Sigmoid colon (tissue), 7 donors: ENCODE results near the gene PBX3. TPM values are rescaled to one million over a fixed set of nuclear protein-coding genes. Genes with fewer than 3 reads are reported as not detected.
A peak's percentile ranks its signal among the peaks of the same experiment; 100 is the strongest.

ENCODE experiments used
- DNase-seq: peaks from one replicate; pipeline ENCODE4 v3.0.0-alpha.2; 2019
- H3K27ac ChIP-seq, 4 donors: fragments of 200-600 bp; sonication (generic); one replicate each; pipeline ENCODE4 v1.5.1; 2016 to 2019; ENCODE audit warnings: mild to moderate bottlenecking in 1 of 4
- H3K27me3 ChIP-seq, 3 donors: fragments of 200-600 bp; sonication (generic); one replicate each; pipeline ENCODE4 v1.5.1; 2019; ENCODE audit warnings: mild to moderate bottlenecking in 1 of 3
- H3K36me3 ChIP-seq, 4 donors: fragments of 200-600 bp; sonication (generic); one replicate each; pipeline ENCODE4 v1.5.1; 2016 to 2019
- H3K4me1 ChIP-seq, 4 donors: fragments of 200-600 bp; sonication (generic); one replicate each; pipeline ENCODE4 v1.5.1; 2017 to 2019
- H3K4me3 ChIP-seq, 4 donors: fragments of 200-600 bp; sonication (generic); one replicate each; pipeline ENCODE4 v1.5.1; 2017 to 2019; ENCODE audit warnings: mild to moderate bottlenecking in 2 of 4, moderate library complexity in 1 of 4
- H3K9me3 ChIP-seq, 4 donors: fragments of 200-600 bp in 3 of 4; sonication (generic) in 3 of 4; one replicate each; pipeline versions ENCODE4 v1.5.1 to v1.6.1; 2013 to 2019
- CTCF ChIP-seq, 4 experiments: fragments of 450-650 bp in 3 of 4; fragments of 200-600 bp in 1 of 4; IDR thresholded peaks; one replicate each; pipeline ENCODE4 v1.5.1; 2016 to 2019; ENCODE audit warnings: antibody characterized with exemption in 4 of 4, mild to moderate bottlenecking in 3 of 4, moderate library complexity in 2 of 4
- EP300 ChIP-seq, 4 donors: sonication (generic); formaldehyde crosslinking; IDR thresholded peaks; one replicate each; pipeline ENCODE4 v1.6.1; 2017; ENCODE audit warnings: antibody characterized with exemption in 4 of 4
- POLR2A ChIP-seq, 2 donors: fragments of 450-650 bp; IDR thresholded peaks; one replicate each; pipeline ENCODE4 v1.6.1; 2016; ENCODE audit warnings: antibody characterized with exemption in 2 of 2, mild to moderate bottlenecking in 2 of 2, moderate library complexity in 2 of 2
- POLR2AphosphoS5 ChIP-seq, 4 donors: sonication (generic); formaldehyde crosslinking; IDR thresholded peaks; one replicate each; pipeline ENCODE4 v1.6.1; 2017; ENCODE audit warnings: antibody characterized with exemption in 4 of 4
- WGBS, 2 donors: extraction: QIAGEN DNeasy Blood & Tissue Kit; methylation state at CpG; one replicate each; pipeline ENCODE4 v1.1.7; 2013; 5-methylcytosine and 5-hydroxymethylcytosine counted together
- intact Hi-C: fragments of 100-400 bp; cut with DNase I; formaldehyde crosslinking; loops from one replicate; pipeline ENCODE4 v1.15.1; 2023
- polyA plus RNA-seq, 3 donors: library from polyadenylated mRNA; stranded (reverse); fragments of 200-250 nt; gene quantifications; one replicate each; pipeline ENCODE4 v1.2.3, GENCODE V29; 2013
- total RNA-seq, 4 donors: library from RNA; depleted of rRNA; stranded (reverse); fragments of >200 nt; gene quantifications; one replicate each; pipeline ENCODE4 v1.1.0, GENCODE V29; 2016
- donor health status: healthy with polysubstance abuse.
- donor health status: Bipolar disorder and iron deficiency.
- donor health status: healthy.

The PBX3 gene
- total and polyA plus RNA-seq, 7 donors = 2.8 to 159 (median 90.6) TPM

GRCh38 chr9:125867751-125868415 is 120.7 kb downstream of the PBX3 start:
- H3K9me3 ChIP-seq = no peaks in the 10 kb centered on the region
- no peaks in the 10 kb centered on the region for H3K27me3 ChIP-seq
- H3K27ac ChIP-seq = no peak overlapping the region
- no peak for TF ChIP-seq CTCF (IDR thresholded peaks at IDR 0.05)
- no peak for TF ChIP-seq POLR2AphosphoS5 (IDR thresholded peaks at IDR 0.05)
- H3K4me3 ChIP-seq = no peak overlapping the region
- no peak for DNase-seq
- H3K4me1 ChIP-seq = peaks cover 0 to 16% (median 5%) of the 10 kb centered on the region in 4 donors
- WGBS, 2 donors = 78 to 83% methylated on average over 3 of the region's 3 CpGs
- intact Hi-C loops = no loop called here
- no peaks in the 10 kb centered on the region for H3K36me3 ChIP-seq

DNA sequence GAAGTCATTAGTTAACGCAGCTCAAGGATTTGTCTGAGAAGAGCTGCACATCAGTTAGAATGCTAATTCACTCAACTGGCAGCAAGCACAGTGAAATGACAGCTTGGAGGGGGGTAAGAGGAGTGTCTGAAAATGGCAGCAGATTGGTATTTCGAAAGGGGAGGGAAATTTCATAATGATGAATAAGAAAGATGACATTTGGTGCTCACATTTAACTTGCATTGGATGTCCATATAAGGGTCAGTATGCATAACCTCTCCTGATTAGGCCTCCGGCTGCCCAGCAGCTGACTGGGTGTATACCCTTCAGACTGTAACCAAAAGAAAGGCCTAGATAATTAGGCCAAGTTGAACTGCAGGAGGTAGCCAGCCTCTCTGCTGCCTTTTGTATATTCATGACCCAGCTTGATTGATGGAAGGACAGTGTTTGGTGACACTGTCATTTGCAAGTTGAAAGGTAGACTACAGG is 131.0 kb downstream of the PBX3 start:
- H3K4me1 ChIP-seq = peaks cover 0 to 19% (median 4%) of the 10 kb centered on the region in 4 donors
- H3K9me3 ChIP-seq = no peaks in the 10 kb centered on the region
- no peak for DNase-seq
- H3K27ac ChIP-seq = peak overlapping the region in 3 of 4 donors; percentile 12 to 52 (median 32)
- H3K4me3 ChIP-seq = no peak overlapping the region
- intact Hi-C loops = no loop called here
- H3K27me3 ChIP-seq = no peaks in the 10 kb centered on the region
- no peaks in the 10 kb centered on the region for H3K36me3 ChIP-seq
- TF ChIP-seq EP300 (IDR thresholded peaks at IDR 0.05) (no peak), CTCF (IDR thresholded peaks at IDR 0.05) (no peak), POLR2A (IDR thresholded peaks at IDR 0.05) (no peak), POLR2AphosphoS5 (IDR thresholded peaks at IDR 0.05) (no peak)
- WGBS, 2 donors = 90 to 93% methylated on average over 3 of the region's 3 CpGs

- H3K4me1 ChIP-seq = peaks cover 0 to 48% (median 23%) of the 10 kb centered on the region in 4 donors
- TF ChIP-seq POLR2A (IDR thresholded peaks at IDR 0.05) = no peak
- H3K27me3 ChIP-seq = no peaks in the 10 kb centered on the region
- no peak overlapping the region for H3K4me3 ChIP-seq
- no peak for DNase-seq
- H3K36me3 ChIP-seq = no peaks in the 10 kb centered on the region
- intact Hi-C loops = no loop called here
- no peak overlapping the region for H3K27ac ChIP-seq
- H3K9me3 ChIP-seq = no peaks in the 10 kb centered on the region
Measured at GRCh38 chr9:125881042-125881441, 133.9 kb downstream of the PBX3 start.

GRCh38 chr9:125883565-125884217 is 136.5 kb downstream of the PBX3 start:
- TF ChIP-seq EP300 (IDR thresholded peaks at IDR 0.05) (no peak), POLR2AphosphoS5 (IDR thresholded peaks at IDR 0.05) (no peak), CTCF (IDR thresholded peaks at IDR 0.05) (no peak)
- H3K36me3 ChIP-seq = no peaks in the 10 kb centered on the region
- peaks cover 0 to 68% (median 42%) of the 10 kb centered on the region in 4 donors for H3K4me1 ChIP-seq
- intact Hi-C loops = no loop called here
- peak overlapping the region in 3 of 4 donors; percentile 50 to 86 (median 85) for H3K27ac ChIP-seq
- DNase-seq = no peak
- H3K27me3 ChIP-seq = no peaks in the 10 kb centered on the region
- WGBS, 2 donors = 77 to 84% methylated on average over 6 of the region's 6 CpGs
- no peak overlapping the region for H3K4me3 ChIP-seq
- no peaks in the 10 kb centered on the region for H3K9me3 ChIP-seq

- H3K36me3 ChIP-seq = no peaks in the 10 kb centered on the region
- H3K27ac ChIP-seq = peak overlapping the region in 3 of 4 donors; percentile 50 to 86 (median 85)
- no peak for DNase-seq
- H3K9me3 ChIP-seq = no peaks in the 10 kb centered on the region
- H3K27me3 ChIP-seq = no peaks in the 10 kb centered on the region
- H3K4me3 ChIP-seq = no peak overlapping the region
- intact Hi-C loops = no loop called here
- no peak for TF ChIP-seq POLR2A (IDR thresholded peaks at IDR 0.05)
- TF ChIP-seq POLR2AphosphoS5 (IDR thresholded peaks at IDR 0.05) = no peak
- TF ChIP-seq EP300 (IDR thresholded peaks at IDR 0.05) = no peak
- no peak for TF ChIP-seq CTCF (IDR thresholded peaks at IDR 0.05)
- peaks cover 0 to 73% (median 45%) of the 10 kb centered on the region in 4 donors for H3K4me1 ChIP-seq
Measured at GRCh38 chr9:125884218-125884595, 137.0 kb downstream of the PBX3 start.
